H9 (cell line): ENCODE data around the gene OGFR. TPM values are rescaled to one million over a fixed set of nuclear protein-coding genes. Genes with fewer than 3 reads are reported as not detected.

Experiments used
- DNase-seq: peaks from one replicate; pipeline ENCODE4 v3.0.0-alpha.2; 2017
- H2AFZ ChIP-seq: one replicate; pipeline ENCODE4 v1.6.1; 2013; ENCODE audit warnings: mild to moderate bottlenecking, low read length, control low read depth, moderate library complexity
- H2AK5ac ChIP-seq: 2 replicates; pipeline ENCODE4 v1.6.1; 2013; ENCODE audit warnings: low read length, control low read depth, mixed read lengths; ENCODE audit not compliant: insufficient read length
- H2BK120ac ChIP-seq: one replicate; pipeline ENCODE4 v1.6.1; 2013; ENCODE audit warnings: low read depth, mild to moderate bottlenecking, low read length, control low read depth, inconsistent platforms; ENCODE audit not compliant: poor library complexity, severe bottlenecking
- H2BK12ac ChIP-seq: 2 replicates; pipeline ENCODE4 v1.6.1; 2013; ENCODE audit warnings: low read length, control low read depth, mixed read lengths, low read depth; ENCODE audit not compliant: insufficient read length
- H2BK15ac ChIP-seq: 2 replicates; pipeline ENCODE4 v1.6.1; 2013; ENCODE audit warnings: low read depth, low read length, control low read depth
- H2BK20ac ChIP-seq: one replicate; pipeline ENCODE4 v1.6.1; 2013; ENCODE audit warnings: low read depth, mild to moderate bottlenecking, low read length, control low read depth, inconsistent platforms; ENCODE audit not compliant: poor library complexity, severe bottlenecking
- H2BK5ac ChIP-seq: 2 replicates; pipeline ENCODE4 v1.6.1; 2013; ENCODE audit warnings: low read length, control low read depth, mixed read lengths; ENCODE audit not compliant: insufficient read length
- H3K14ac ChIP-seq: 2 replicates; pipeline ENCODE4 v1.6.1; 2013; ENCODE audit warnings: low read length, control low read depth; ENCODE audit not compliant: insufficient read depth
- H3K18ac ChIP-seq: 2 replicates; pipeline ENCODE4 v1.6.1; 2013; ENCODE audit warnings: low read depth, mild to moderate bottlenecking, mixed read lengths, low read length, control low read depth; ENCODE audit not compliant: insufficient read length
- H3K23ac ChIP-seq: 2 replicates; pipeline ENCODE4 v1.6.1; 2013; ENCODE audit warnings: low read length, control low read depth, mixed read lengths, low read depth; ENCODE audit not compliant: insufficient read length
- H3K23me2 ChIP-seq: 2 replicates; pipeline ENCODE4 v1.6.1; 2013; ENCODE audit warnings: low read depth, mild to moderate bottlenecking, mixed read lengths, low read length, control low read depth; ENCODE audit not compliant: insufficient read length, poor library complexity, severe bottlenecking
- H3K27ac ChIP-seq: 2 replicates; pipeline ENCODE4 v1.5.1; 2013; ENCODE audit warnings: low read length, control low read depth, mixed read lengths, low read depth; ENCODE audit not compliant: insufficient read length
- H3K27me3 ChIP-seq: 2 replicates; pipeline ENCODE4 v1.6.1; 2013; ENCODE audit warnings: low read length, control low read depth, inconsistent platforms; ENCODE audit not compliant: insufficient read depth
- H3K4ac ChIP-seq: 2 replicates; pipeline ENCODE4 v1.6.1; 2013; ENCODE audit warnings: low read depth, mild to moderate bottlenecking, control low read depth, inconsistent platforms, low read length, moderate library complexity
- H3K4me1 ChIP-seq: 2 replicates; pipeline ENCODE4 v1.6.1; 2013; ENCODE audit warnings: low read length, control low read depth, inconsistent platforms; ENCODE audit not compliant: insufficient read depth
- H3K4me2 ChIP-seq: 2 replicates; pipeline ENCODE4 v1.6.1; 2013; ENCODE audit warnings: low read length, control low read depth, mixed read lengths; ENCODE audit not compliant: insufficient read length, insufficient read depth
- H3K56ac ChIP-seq: 2 replicates; pipeline ENCODE4 v1.6.1; 2013; ENCODE audit warnings: low read depth, mild to moderate bottlenecking, mixed read lengths, low read length, control low read depth; ENCODE audit not compliant: insufficient read length
- H3K79me1 ChIP-seq: 2 replicates; pipeline ENCODE4 v1.6.1; 2013; ENCODE audit warnings: low read depth, mild to moderate bottlenecking, moderate library complexity, low read length, control low read depth, inconsistent platforms; ENCODE audit not compliant: insufficient read depth, poor library complexity, severe bottlenecking
- H3K79me2 ChIP-seq: 2 replicates; pipeline ENCODE4 v1.6.1; 2013; ENCODE audit warnings: low read length, control low read depth, inconsistent platforms; ENCODE audit not compliant: insufficient read depth
- H3K9ac ChIP-seq: 2 replicates; pipeline ENCODE4 v1.6.1; 2013; ENCODE audit warnings: low read length, control low read depth, mixed read lengths; ENCODE audit not compliant: insufficient read length; ENCODE audit errors: extremely low read depth
- H3K9me3 ChIP-seq: one replicate; pipeline ENCODE4 v1.6.1; 2013; ENCODE audit warnings: low read depth, low read length, inconsistent platforms; ENCODE audit not compliant: control insufficient read depth
- H3T11ph ChIP-seq: one replicate; pipeline ENCODE4 v1.6.1; 2013; ENCODE audit warnings: mild to moderate bottlenecking, low read length, control low read depth, inconsistent platforms
- H4K20me1 ChIP-seq: one replicate; pipeline ENCODE4 v1.6.1; 2013; ENCODE audit not compliant: control insufficient read depth, insufficient read length, insufficient read depth
- H4K5ac ChIP-seq: 2 replicates; pipeline ENCODE4 v1.6.1; 2013; ENCODE audit warnings: low read depth, mild to moderate bottlenecking, mixed read lengths, low read length, control low read depth; ENCODE audit not compliant: insufficient read length
- H4K8ac ChIP-seq: replicated peaks from 2 replicates; pipeline ENCODE4 v1.6.1; 2013; ENCODE audit warnings: low read length, control low read depth, mixed read lengths, low read depth; ENCODE audit not compliant: insufficient read length
- H4K91ac ChIP-seq: 2 replicates; pipeline ENCODE4 v1.6.1; 2013; ENCODE audit warnings: low read depth, mild to moderate bottlenecking, moderate library complexity, mixed read lengths, low read length, control low read depth; ENCODE audit not compliant: insufficient read length
- H3K27ac Mint-ChIP-seq, 3 experiments: 2 replicates in 2 of 3; 3 replicates in 1 of 3; pipeline ENCODE4 v1.8.0; 2020 to 2021; ENCODE audit warnings: mixed read lengths in 3 of 3, mild to moderate bottlenecking in 1 of 3, moderate library complexity in 1 of 3
- H3K27me3 Mint-ChIP-seq: 2 replicates; pipeline ENCODE4 v1.8.0; 2021; ENCODE audit warnings: low read depth, mild to moderate bottlenecking, moderate library complexity, mixed read lengths
- H3K36me3 Mint-ChIP-seq, 3 experiments: 2 replicates in 2 of 3; 3 replicates in 1 of 3; pipeline ENCODE4 v1.8.0; 2020 to 2021; ENCODE audit warnings: low read depth in 3 of 3, mixed read lengths in 3 of 3; ENCODE audit not compliant: insufficient read depth in 1 of 3
- H3K4me1 Mint-ChIP-seq, 2 experiments: 2 replicates each; pipeline ENCODE4 v1.8.0; 2020; ENCODE audit warnings: mixed read lengths in 2 of 2
- H3K4me3 Mint-ChIP-seq, 2 experiments: 2 replicates in 1 of 2; 3 replicates in 1 of 2; pipeline ENCODE4 v1.8.0; 2020 to 2021; ENCODE audit warnings: mild to moderate bottlenecking in 2 of 2, mixed read lengths in 2 of 2, moderate library complexity in 1 of 2
- H3K9me3 Mint-ChIP-seq, 2 experiments: 2 replicates in 1 of 2; 3 replicates in 1 of 2; pipeline ENCODE4 v1.8.0; 2020; ENCODE audit warnings: mild to moderate bottlenecking in 2 of 2, mixed read lengths in 2 of 2, moderate library complexity in 1 of 2
- CTCF ChIP-seq: fragments of 200-600 bp; sonication (generic); conservative IDR thresholded peaks from 3 replicates; pipeline ENCODE4 v1.8.0; 2021; ENCODE audit warnings: antibody characterized with exemption, mild to moderate bottlenecking
- WGBS: extraction: QIAGEN DNeasy Blood & Tissue Kit; methylation state at CpG from one replicate; pipeline ENCODE4 v1.1.7; 2013; ENCODE audit warnings: missing lambda C conversion rate, low lambda C conversion rate, mixed read lengths; ENCODE audit not compliant: insufficient read length; ENCODE audit errors: extremely low coverage; 5-methylcytosine and 5-hydroxymethylcytosine counted together
- total RNA-seq: library from RNA; stranded (reverse); gene quantifications from 2 replicates; pipeline ENCODE4 v1.2.1, GENCODE V29; 2021

The OGFR gene
- total RNA-seq, 1 experiment from 2014 or later, result 33.1 TPM

GRCh38 chr20:62794007-62794724, 10.5 kb upstream of the OGFR start:
- no peak overlapping the region for H3K27ac ChIP-seq
- H3K79me1 ChIP-seq, result no peaks in the 10 kb centered on the region
- no peak overlapping the region for H2BK5ac ChIP-seq
- no peak overlapping the region for H4K5ac ChIP-seq
- no peaks in the 10 kb centered on the region for H3K9me3 ChIP-seq
- H4K91ac ChIP-seq, result no peak overlapping the region
- TF ChIP-seq CTCF, result no peak
- no peak overlapping the region for H3K4ac ChIP-seq
- no peak overlapping the region for H2BK20ac ChIP-seq
- Mint-ChIP-seq H3K9me3 (no peaks in the 10 kb centered on the region; a peak in 1 of 5 replicates), H3K27ac (no peak overlapping the region; a peak in 1 of 7 replicates), H3K4me1 (peaks cover 13 to 22% of the 10 kb centered on the region in 2 experiments), H3K4me3 (peak overlapping the region; percentile 55 to 79), H3K27me3 (peaks cover 29% of the 10 kb centered on the region), H3K36me3 (peaks cover 10 to 17% (median 14%) of the 10 kb centered on the region in 3 experiments)
- no peak overlapping the region for H2BK12ac ChIP-seq
- H4K20me1 ChIP-seq, result no peaks in the 10 kb centered on the region
- H3T11ph ChIP-seq, result no peak overlapping the region
- no peak overlapping the region for H2BK120ac ChIP-seq
- peak; percentile 96 for DNase-seq
- no peaks in the 10 kb centered on the region for H3K4me1 ChIP-seq
- no peak overlapping the region for H3K9ac ChIP-seq
- no peak overlapping the region for H2BK15ac ChIP-seq
- WGBS, result no CpG with 5 or more reads among the region's 69 CpGs
- H3K23ac ChIP-seq, result no peak overlapping the region
- H3K56ac ChIP-seq, result no peak overlapping the region
- no peak overlapping the region for H3K14ac ChIP-seq
- H3K27me3 ChIP-seq, result no peaks in the 10 kb centered on the region
- no peak overlapping the region for H4K8ac ChIP-seq
- peak overlapping the region; percentile 62 for H3K4me2 ChIP-seq
- H2AK5ac ChIP-seq, result no peak overlapping the region
- no peak overlapping the region for H2AFZ ChIP-seq
- peaks cover 4% of the 10 kb centered on the region for H3K23me2 ChIP-seq
- no peak overlapping the region for H3K18ac ChIP-seq
- no peaks in the 10 kb centered on the region for H3K79me2 ChIP-seq
